VCaP (cell line): ENCODE results near the gene TENM4.

Experiments
- H3K27ac ChIP-seq: fragments of 450-650 bp; 2 replicates; pipeline ENCODE4 v1.5.1; 2017
- CTCF ChIP-seq: fragments of 450-650 bp; conservative IDR thresholded peaks from 2 replicates; pipeline ENCODE4 v1.5.1; 2017; ENCODE audit warnings: mild to moderate bottlenecking, moderate library complexity

Gene TENM4

GRCh38 chr11:78664636-78665035 lies 776.2 kb downstream of the TENM4 start:
- H3K27ac ChIP-seq = no peak overlapping the region
- TF ChIP-seq CTCF = no peak

GRCh38 chr11:78662811-78663210 lies 778.0 kb downstream of the TENM4 start:
- no peak for TF ChIP-seq CTCF
- H3K27ac ChIP-seq = no peak overlapping the region

- TF ChIP-seq CTCF = no peak
- H3K27ac ChIP-seq = no peak overlapping the region
Measured at GRCh38 chr11:78660471-78660870, 780.4 kb downstream of the TENM4 start.

- no peak overlapping the region for H3K27ac ChIP-seq
- TF ChIP-seq CTCF = no peak
Measured at GRCh38 chr11:78659326-78660270, 781.2 kb downstream of the TENM4 start.

GRCh38 chr11:78657968-78658839 lies 782.6 kb downstream of the TENM4 start:
- TF ChIP-seq CTCF = no peak
- no peak overlapping the region for H3K27ac ChIP-seq

- no peak for TF ChIP-seq CTCF
- no peak overlapping the region for H3K27ac ChIP-seq
Measured at GRCh38 chr11:78657441-78657840, 783.4 kb downstream of the TENM4 start.

GRCh38 chr11:78656984-78657383 lies 783.8 kb downstream of the TENM4 start:
- no peak overlapping the region for H3K27ac ChIP-seq
- no peak for TF ChIP-seq CTCF
